ENCODE data around the gene CROT.

GRCh38 chr7:87328281-87328680 is 17.2 kb upstream of the CROT start:
- TF ChIP-seq RFX5 (IDR thresholded peaks at IDR 0.05) (no peak), CTCF (IDR thresholded peaks at IDR 0.05) (no peak), ELK1 (IDR thresholded peaks at IDR 0.05; ENCODE audit: low read depth, low read length) (no peak), PHF8 (IDR thresholded peaks at IDR 0.05; ENCODE audit: borderline replicate concordance, low read depth) (no peak), SREBF2 (IDR thresholded peaks at IDR 0.05) (no peak), MAX (IDR thresholded peaks at IDR 0.05) (no peak), ESRRA (IDR thresholded peaks at IDR 0.05; ENCODE audit: borderline replicate concordance, low read length) (no peak), CBX8 (IDR thresholded peaks at IDR 0.05) (no peak), CHD2 (IDR thresholded peaks at IDR 0.05; ENCODE audit: low read length, partially characterized antibody) (no peak), MAZ (IDR thresholded peaks at IDR 0.05; ENCODE audit: borderline replicate concordance, low read depth, low read length) (no peak), KDM1A (IDR thresholded peaks at IDR 0.05; ENCODE audit: low read depth) (no peak), RNF2 (IDR thresholded peaks at IDR 0.05; ENCODE audit: borderline replicate concordance, low read depth) (no peak), EHMT2 (IDR thresholded peaks at IDR 0.05; ENCODE audit: low read depth) (no peak)
